ENCODE results near the gene NOXA1. TPM values are rescaled to one million over a fixed set of nuclear protein-coding genes. Genes with fewer than 3 reads are reported as not detected.

NOXA1 gene
- total RNA-seq, 1 donor from 2014 or later: 6.5 TPM

- DNase-seq (no peak), ATAC-seq (no peak)
- no peaks in the 10 kb centered on the region for H3K36me3 ChIP-seq
- peaks cover 10% of the 10 kb centered on the region for H3K4me1 ChIP-seq
- no peaks in the 10 kb centered on the region for H3K27me3 ChIP-seq
- TF ChIP-seq CTCF (IDR thresholded peaks at IDR 0.05): no peak
- intact Hi-C loops (cut with DNase I): loop anchor here (10.0 kb wide), 1 partner anchor 108 kb away; no protein-coding TSS in a partner anchor
- H3K4me3 ChIP-seq: no peak overlapping the region
- H3K27ac ChIP-seq: no peak overlapping the region
- no peaks in the 10 kb centered on the region for H3K9me3 ChIP-seq
Observed at GRCh38 chr9:137403269-137403668, 19.9 kb upstream of the NOXA1 start.

- H3K9me3 ChIP-seq: no peaks in the 10 kb centered on the region
- DNase-seq (no peak), ATAC-seq (no peak)
- TF ChIP-seq CTCF (IDR thresholded peaks at IDR 0.05): no peak
- H3K27ac ChIP-seq: no peak overlapping the region
- no peaks in the 10 kb centered on the region for H3K27me3 ChIP-seq
- intact Hi-C loops (cut with DNase I): loop anchor here (10.0 kb wide), 1 partner anchor 110 kb away; no protein-coding TSS in a partner anchor
- peaks cover 10% of the 10 kb centered on the region for H3K4me1 ChIP-seq
- H3K4me3 ChIP-seq: no peak overlapping the region
- H3K36me3 ChIP-seq: no peaks in the 10 kb centered on the region
Observed at GRCh38 chr9:137404961-137405567, 18.1 kb upstream of the NOXA1 start.

DNA sequence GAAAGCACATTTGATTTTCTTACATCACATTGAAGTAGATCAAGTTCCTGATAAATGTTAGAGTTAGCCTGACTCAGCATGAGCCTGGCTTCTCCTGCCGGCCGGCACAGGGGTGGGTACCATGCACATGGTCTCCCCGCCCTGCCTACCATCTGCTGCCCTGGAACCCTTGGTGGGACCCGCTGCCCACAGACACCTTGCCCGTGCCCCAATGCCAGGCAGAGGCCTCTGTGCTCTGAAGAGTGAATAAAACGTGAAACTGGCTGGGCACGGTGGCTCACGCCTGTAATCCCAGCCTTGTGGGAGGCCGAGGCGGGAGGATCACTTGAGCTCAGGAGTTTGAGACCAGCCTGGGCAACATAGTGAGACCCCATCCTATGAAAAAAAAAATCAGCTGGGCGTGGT is 17.5 kb upstream of the NOXA1 start:
- intact Hi-C loops (cut with DNase I): loop anchor here (10.0 kb wide), 1 partner anchor 111 kb away; no protein-coding TSS in a partner anchor
- ATAC-seq (no peak), DNase-seq (no peak)
- no peak overlapping the region for H3K27ac ChIP-seq
- no peak overlapping the region for H3K4me3 ChIP-seq
- H3K27me3 ChIP-seq: no peaks in the 10 kb centered on the region
- peaks cover 14% of the 10 kb centered on the region for H3K4me1 ChIP-seq
- no peaks in the 10 kb centered on the region for H3K36me3 ChIP-seq
- no peaks in the 10 kb centered on the region for H3K9me3 ChIP-seq
- TF ChIP-seq CTCF (IDR thresholded peaks at IDR 0.05): no peak

GRCh38 chr9:137406085-137406760 is 17.0 kb upstream of the NOXA1 start:
- Histone ChIP-seq H3K27ac (no peak overlapping the region), H3K9me3 (no peaks in the 10 kb centered on the region), H3K4me3 (peak overlapping the region; percentile 40), H3K27me3 (no peaks in the 10 kb centered on the region), H3K4me1 (peaks cover 19% of the 10 kb centered on the region), H3K36me3 (no peaks in the 10 kb centered on the region)
- no peak for ATAC-seq
- DNase-seq: no peak
- TF ChIP-seq CTCF (IDR thresholded peaks at IDR 0.05): no peak
- intact Hi-C loops (cut with DNase I): loop anchor here (10.0 kb wide), 1 partner anchor 111 kb away; no protein-coding TSS in a partner anchor

GRCh38 chr9:137406876-137407589 is 16.2 kb upstream of the NOXA1 start:
- H3K36me3 ChIP-seq: no peaks in the 10 kb centered on the region
- DNase-seq (peak; percentile 85), ATAC-seq (peak; percentile 89)
- intact Hi-C loops (cut with DNase I): loop anchor here (10.0 kb wide), 1 partner anchor 112 kb away; no protein-coding TSS in a partner anchor
- H3K4me1 ChIP-seq: peaks cover 24% of the 10 kb centered on the region
- no peaks in the 10 kb centered on the region for H3K27me3 ChIP-seq
- TF ChIP-seq CTCF (IDR thresholded peaks at IDR 0.05): peak; percentile 71
- H3K4me3 ChIP-seq: peak overlapping the region; percentile 40
- peak overlapping the region; percentile 47 for H3K27ac ChIP-seq
- H3K9me3 ChIP-seq: no peaks in the 10 kb centered on the region

Measured in upper lobe of right lung (tissue), 1 donor.